ENCODE results near the gene CFAP61. TPM values are rescaled to one million over a fixed set of nuclear protein-coding genes. Genes with fewer than 3 reads are reported as not detected.

Gene CFAP61
- total RNA-seq, 4 donors from 2014 or later, result 17.1 to 94.8 (median 41.4) TPM

- H3K27me3 ChIP-seq, result no peaks in the 10 kb centered on the region
- TF ChIP-seq POLR2A (IDR thresholded peaks at IDR 0.05), result no peak
- TF ChIP-seq CTCF (IDR thresholded peaks at IDR 0.05 in 4 of 5, conservative IDR thresholded peaks at IDR 0.05 in 1 of 5), result no peak
- in situ Hi-C loops (cut with MboI; ENCODE audit: low sequenced_read_pairs in 4 of 4) (no loop called here), intact Hi-C loops (cut with DNase I; ENCODE audit: low total_unique reads) (no loop called here)
- no peak overlapping the region for H3K27ac ChIP-seq
- no peak overlapping the region for H3K4me3 ChIP-seq
- H3K36me3 ChIP-seq, result no peaks in the 10 kb centered on the region
- H3K9me3 ChIP-seq, result no peaks in the 10 kb centered on the region
- ATAC-seq (peak in 1 of 2 donors; percentile 13), DNase-seq (no peak)
- no peaks in the 10 kb centered on the region for H3K4me1 ChIP-seq
Measured at GRCh38 chr20:20060234-20060998, 8.1 kb downstream of the CFAP61 start.

GRCh38 chr20:20063941-20064702 is 11.8 kb downstream of the CFAP61 start:
- intact Hi-C loops (cut with DNase I; ENCODE audit: low total_unique reads), result no loop called here
- Histone ChIP-seq H3K9me3 (no peaks in the 10 kb centered on the region), H3K27me3 (no peaks in the 10 kb centered on the region), H3K4me1 (no peaks in the 10 kb centered on the region), H3K4me3 (no peak overlapping the region), H3K36me3 (no peaks in the 10 kb centered on the region), H3K27ac (no peak overlapping the region)
- in situ Hi-C loops (cut with MboI; ENCODE audit: low sequenced_read_pairs in 4 of 4), result no loop called here
- DNase-seq (no peak), ATAC-seq (no peak)
- no peak for TF ChIP-seq CTCF (IDR thresholded peaks at IDR 0.05 in 4 of 5, conservative IDR thresholded peaks at IDR 0.05 in 1 of 5)
- no peak for TF ChIP-seq POLR2A (IDR thresholded peaks at IDR 0.05)

GRCh38 chr20:20065361-20065760 is 13.0 kb downstream of the CFAP61 start:
- H3K4me3 ChIP-seq, result no peak overlapping the region
- no peaks in the 10 kb centered on the region for H3K9me3 ChIP-seq
- intact Hi-C loops (cut with DNase I; ENCODE audit: low total_unique reads), result no loop called here
- no peaks in the 10 kb centered on the region for H3K4me1 ChIP-seq
- TF ChIP-seq POLR2A (IDR thresholded peaks at IDR 0.05) (no peak), CTCF (IDR thresholded peaks at IDR 0.05 in 4 of 5, conservative IDR thresholded peaks at IDR 0.05 in 1 of 5) (no peak)
- no peak for DNase-seq
- H3K27ac ChIP-seq, result no peak overlapping the region
- ATAC-seq, result no peak
- H3K36me3 ChIP-seq, result no peaks in the 10 kb centered on the region
- H3K27me3 ChIP-seq, result no peaks in the 10 kb centered on the region
- in situ Hi-C loops (cut with MboI; ENCODE audit: low sequenced_read_pairs in 4 of 4), result no loop called here

- Histone ChIP-seq H3K36me3 (no peaks in the 10 kb centered on the region), H3K4me3 (no peak overlapping the region), H3K4me1 (peaks cover 28 to 36% of the 10 kb centered on the region in 2 donors), H3K27ac (peak overlapping the region; percentile 69 to 98 (median 89)), H3K27me3 (no peaks in the 10 kb centered on the region), H3K9me3 (no peaks in the 10 kb centered on the region)
- in situ Hi-C loops (cut with MboI; ENCODE audit: low sequenced_read_pairs in 4 of 4) (no loop called here), intact Hi-C loops (cut with DNase I; ENCODE audit: low total_unique reads) (loop anchor here (10.0 kb wide), 1 partner anchor 644 kb away; the partner anchor contains the start of gene RALGAPA2)
- TF ChIP-seq CTCF (IDR thresholded peaks at IDR 0.05 in 4 of 5, conservative IDR thresholded peaks at IDR 0.05 in 1 of 5), result no peak
- no peak for TF ChIP-seq POLR2A (IDR thresholded peaks at IDR 0.05)
- DNase-seq, result peak in 1 of 2 donors; percentile 72
- ATAC-seq, result peak; percentile 11 to 26
Measured at GRCh38 chr20:20070871-20071726, 18.8 kb downstream of the CFAP61 start.
